ENCODE data around the gene ATG2A.

Gene ATG2A

DNA sequence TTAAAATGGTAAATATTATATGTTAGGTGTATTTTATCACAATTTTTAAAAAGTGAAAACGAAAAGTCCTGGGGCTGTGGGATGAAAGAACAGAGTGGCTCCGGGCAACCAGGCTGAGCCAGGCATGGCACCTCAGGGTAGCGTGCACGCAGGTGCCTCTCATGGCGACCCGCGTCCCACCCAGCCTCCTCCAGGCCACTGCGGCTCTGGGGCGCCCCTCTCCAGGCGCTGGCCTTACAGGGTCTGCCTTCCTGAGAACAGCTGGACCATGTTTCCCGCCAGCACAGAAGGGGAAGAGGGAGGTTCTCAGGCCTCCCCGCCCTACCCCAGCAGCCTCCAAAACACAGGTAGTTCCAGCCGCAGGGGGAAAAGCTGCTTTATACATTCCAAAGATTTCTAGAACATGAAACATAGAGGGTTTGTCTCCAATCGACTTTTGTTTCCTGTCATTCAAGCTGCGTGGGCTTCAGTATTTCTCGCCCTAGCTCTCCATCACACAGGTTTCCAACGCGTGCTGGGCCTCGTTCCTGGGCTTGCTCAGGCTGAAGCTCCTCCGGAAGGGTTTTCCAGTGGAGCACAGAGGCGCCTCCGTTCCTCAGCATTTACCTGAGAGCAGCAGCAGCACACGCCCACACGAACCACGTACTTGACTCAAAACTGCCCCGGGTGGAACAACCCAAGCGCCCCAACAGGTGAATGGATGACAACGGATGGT lies 49.1 kb downstream of the ATG2A start:
- no peak for DNase-seq

GRCh38 chr11:64866173-64866491 lies 50.9 kb downstream of the ATG2A start:
- DNase-seq: no peak

- DNase-seq: no peak
Measured at GRCh38 chr11:64865286-64866172, 51.5 kb downstream of the ATG2A start.

GRCh38 chr11:64864473-64865285 lies 52.3 kb downstream of the ATG2A start:
- DNase-seq: no peak

- DNase-seq: no peak
Measured at GRCh38 chr11:64864135-64864472, 52.9 kb downstream of the ATG2A start.

- no peak for DNase-seq
Measured at GRCh38 chr11:64863391-64864060, 53.5 kb downstream of the ATG2A start.

DNA sequence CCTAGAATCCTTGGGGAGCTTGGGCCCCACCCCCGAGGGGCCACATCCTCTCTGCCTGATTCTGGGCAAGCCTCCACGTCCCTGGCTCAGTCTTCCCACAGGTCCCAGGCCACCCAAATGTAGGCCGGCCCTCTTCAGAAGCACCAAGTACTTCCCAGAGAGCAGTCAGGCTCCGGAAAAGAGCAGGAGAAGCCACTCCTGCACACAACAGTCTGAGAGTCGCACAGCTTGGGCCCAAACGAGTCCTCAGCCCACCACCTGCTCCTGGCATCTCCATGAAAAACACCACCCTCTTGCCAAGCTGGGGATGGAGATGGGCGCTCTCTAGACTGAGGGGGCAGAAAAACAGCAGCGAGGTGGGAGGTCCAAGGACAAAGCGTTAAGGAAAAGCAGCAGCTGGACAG lies 54.0 kb downstream of the ATG2A start:
- DNase-seq: no peak

GRCh38 chr11:64861227-64861975 lies 55.6 kb downstream of the ATG2A start:
- DNase-seq: no peak

DNA sequence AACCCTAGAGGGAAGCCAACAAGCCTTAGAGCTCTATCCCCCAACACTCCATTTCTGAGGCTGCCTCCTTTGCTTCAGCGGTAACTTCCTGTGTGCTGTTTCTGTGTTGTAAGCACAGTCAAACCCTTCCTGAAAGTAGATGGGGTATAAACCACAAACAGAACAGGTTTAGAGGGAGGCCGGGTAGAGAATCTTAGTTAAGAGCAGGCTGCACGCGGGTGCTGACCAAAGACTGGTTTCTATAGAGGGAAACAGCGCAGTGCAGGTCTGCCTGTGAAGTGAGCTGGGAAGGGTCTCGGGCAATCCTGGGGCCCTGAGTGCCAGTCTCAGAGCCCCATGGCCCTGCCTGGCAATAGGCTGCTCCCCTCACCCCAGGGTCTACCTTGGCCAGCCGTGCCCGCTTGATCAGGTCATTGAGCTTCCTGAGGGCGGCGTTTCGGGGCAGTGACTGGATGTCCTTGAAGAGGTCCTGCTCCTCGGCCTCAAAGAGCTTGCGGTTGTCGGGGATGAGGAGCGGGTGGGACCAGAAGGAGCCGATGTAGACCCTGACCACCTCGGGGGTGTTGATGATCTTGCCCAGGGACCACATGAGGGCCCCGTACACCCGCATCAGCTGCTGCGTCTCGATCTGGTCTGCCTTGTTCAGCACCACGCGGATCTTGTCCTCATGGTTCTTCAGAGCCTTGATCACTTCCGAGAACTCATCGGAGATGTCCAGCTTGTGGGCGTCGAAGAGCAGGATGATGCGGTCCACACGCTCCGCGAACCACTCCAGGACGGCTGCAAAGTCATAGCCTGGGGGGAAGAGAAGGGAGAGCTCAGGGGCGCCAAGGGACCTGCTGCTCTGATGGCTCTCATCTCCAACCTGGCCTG lies 57.2 kb downstream of the ATG2A start:
- DNase-seq: no peak

DNA sequence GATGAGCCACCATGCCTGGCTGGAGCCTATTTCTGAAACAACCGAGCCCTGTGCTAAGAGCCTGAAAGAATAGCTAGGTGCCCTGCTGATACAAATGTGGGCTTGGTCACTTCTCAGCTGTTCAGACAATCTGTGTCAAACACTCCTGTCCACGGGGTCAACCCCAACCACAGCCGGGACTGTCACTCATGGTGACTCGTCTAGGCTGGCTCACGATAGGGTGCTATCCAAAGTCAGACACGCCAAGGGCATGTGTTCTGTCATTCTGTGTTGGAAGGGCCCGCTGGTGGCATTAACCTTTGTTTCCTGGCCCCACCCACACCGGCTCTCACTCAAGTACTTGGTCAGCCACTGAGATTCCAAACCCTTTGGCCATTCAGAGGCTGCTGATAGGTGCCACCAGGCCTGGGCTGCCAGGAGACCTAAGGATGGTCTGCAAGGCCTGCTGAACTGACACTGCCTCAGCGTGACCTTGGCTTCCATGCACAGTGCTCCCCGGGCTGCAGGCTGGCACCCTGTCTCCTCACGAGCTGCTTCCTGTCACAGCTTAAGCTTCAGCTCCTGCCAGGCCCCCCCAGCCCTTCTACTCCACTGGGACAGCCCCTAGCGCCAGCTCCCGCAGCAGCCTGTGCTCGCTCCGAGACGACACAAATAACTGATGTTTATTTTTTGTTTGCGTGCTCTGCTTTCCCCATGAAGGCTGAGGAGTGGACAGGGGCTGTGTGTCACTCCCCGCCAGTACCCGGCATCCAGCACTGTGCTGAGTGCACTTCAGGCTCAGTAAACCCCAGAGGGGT lies 58.3 kb downstream of the ATG2A start:
- no peak for DNase-seq

- DNase-seq: no peak
Measured at GRCh38 chr11:64857485-64857884, 59.5 kb downstream of the ATG2A start.

DNA sequence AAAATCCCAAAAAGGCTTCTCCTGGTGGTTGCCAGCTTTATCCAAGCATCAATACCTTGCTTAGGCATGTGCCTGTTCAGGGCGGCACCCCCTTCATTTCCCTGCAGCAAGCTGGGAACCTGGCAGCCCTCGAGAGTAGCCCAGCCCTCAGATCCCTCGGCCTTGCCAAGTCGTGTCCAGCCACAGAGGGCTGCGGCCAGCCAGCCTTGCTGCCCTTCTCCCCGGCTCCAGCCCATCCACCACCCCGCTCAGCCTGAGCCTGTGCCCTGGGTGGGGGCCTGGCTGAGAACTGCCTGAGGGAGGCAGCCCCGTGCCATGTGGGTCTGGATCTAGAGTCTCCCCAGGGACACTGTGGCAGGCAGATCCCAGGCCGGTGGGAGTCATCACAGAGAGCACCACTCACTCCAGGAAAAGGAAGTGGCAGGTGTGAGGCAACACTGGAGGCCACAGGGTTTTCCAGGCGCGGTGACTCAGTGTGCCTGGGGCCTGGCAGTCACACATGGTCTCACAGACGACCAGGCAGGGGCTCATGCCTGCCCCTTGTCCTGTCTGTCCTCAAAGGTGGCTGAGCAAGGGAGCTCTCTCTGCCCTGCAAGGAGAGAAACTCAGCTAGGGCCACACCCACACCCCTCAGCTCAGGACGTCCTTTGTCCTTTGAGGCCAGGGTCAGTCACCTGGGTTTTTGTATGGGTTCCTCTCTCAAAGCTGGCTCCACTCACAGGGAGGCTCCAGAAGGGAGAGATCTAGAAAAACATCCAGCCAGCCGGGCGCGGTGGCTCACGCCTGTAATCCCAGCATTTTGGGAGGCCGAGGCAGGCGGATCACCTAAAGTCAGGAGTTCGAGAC lies 60.4 kb downstream of the ATG2A start:
- no peak for DNase-seq

DNA sequence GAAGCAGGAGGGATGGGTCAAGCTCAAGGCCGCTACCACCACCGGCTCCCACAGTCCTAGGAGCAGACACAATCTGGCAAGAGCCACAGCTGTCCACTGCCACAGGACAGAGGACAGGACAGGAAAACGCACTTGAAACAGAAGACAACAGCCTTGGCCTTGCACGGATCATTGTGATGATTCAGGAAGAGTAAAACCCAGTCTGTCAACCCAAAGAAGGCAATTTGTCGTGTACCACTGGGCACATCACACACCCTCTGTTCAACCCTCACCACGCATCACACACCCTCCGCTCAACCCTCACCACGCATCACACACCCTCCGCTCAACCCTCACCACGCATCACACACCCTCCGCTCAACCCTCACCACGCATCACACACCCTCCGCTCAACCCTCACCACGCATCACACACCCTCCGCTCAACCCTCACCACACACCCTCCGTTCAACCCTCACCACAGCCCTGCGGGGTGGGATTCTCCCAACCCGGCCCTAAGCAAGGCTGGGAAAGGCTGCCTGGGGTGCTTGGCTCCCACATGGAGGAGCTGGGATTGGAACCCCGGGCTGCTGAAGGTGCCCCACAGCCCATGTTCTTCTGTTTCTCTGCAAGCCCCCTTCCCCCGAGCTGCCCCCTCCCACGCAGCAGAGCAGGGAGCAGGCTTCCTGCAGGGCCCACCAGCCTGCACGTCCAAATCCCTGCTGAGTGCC lies 61.3 kb downstream of the ATG2A start:
- no peak for DNase-seq

DNA sequence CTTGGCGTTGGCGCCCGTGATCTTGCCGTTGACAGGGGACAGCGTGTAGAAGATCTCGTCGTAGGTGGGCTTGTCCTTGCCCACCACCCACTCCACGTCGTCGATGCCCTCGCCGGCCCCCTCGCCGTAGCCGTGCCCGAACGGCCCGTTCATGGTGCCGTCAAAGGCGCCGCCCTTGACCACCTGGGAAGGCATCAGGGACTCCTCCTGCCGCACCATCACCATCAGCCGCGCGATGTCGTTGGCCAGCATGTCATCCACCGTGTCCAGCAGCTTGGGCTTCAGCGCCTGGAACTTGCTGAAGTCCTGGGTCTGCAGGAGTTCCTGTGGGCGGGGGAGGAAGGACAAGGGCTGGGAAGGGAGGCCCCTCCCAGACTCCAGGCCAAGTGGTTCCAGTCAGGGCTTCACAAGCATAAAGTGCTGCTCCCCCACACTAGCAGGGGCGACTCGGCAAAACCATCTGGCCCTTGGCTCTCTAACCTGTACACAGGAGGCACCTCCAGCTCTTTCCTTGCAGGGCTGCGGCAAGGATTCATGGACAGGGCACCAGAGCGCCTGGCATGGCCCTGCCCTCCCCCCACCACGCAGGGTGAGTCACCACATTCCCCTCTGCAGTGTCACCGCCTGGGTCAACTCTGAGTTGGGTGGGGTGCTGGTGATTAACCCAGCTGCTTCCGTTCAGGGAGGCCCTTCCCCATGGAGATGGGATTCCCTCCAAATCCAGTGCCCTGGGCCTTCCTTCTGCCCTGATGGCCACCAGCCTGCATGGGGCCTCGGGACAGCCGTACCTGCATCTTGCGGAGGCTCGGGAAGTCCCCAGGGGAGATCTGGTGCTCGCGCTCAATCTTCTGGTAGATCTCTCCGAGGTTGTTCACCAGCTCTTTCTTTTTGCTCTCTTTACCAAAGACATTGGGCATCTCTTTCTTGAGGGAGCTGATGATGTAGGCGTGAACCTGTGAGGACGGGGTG lies 62.2 kb downstream of the ATG2A start:
- no peak for DNase-seq

DNA sequence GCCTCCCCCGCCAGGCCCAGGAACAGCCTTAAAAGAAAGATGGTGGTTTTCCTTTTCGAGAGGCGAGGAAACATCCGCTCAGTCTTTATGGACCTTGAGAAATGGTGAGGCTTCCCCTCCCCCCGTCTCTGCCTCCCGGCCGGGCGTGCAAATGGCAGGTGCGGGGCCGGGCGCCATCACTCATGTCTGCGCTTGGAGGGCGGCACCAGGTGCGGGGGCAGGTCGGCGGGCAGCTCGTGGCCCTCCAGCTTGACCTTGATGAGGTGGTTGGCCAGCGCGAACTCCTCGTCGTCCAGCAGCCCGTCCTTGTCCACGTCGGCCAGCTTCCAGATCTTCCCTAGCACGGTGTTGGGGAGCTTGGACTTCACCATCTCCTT lies 62.9 kb downstream of the ATG2A start:
- no peak for DNase-seq

GRCh38 chr11:64853709-64854108 lies 63.3 kb downstream of the ATG2A start:
- DNase-seq: no peak

GRCh38 chr11:64852804-64853509 lies 64.1 kb downstream of the ATG2A start:
- DNase-seq: no peak

All from NCI-H526 treated with DMSO at 0.1 percent for 48 hours (cell line).